CD4-positive, alpha-beta T cell (primary cell): ENCODE data around the gene TANGO2. TPM values are rescaled to one million over a fixed set of nuclear protein-coding genes. Genes with fewer than 3 reads are reported as not detected.

Experiments used
- ATAC-seq: fragments of 200-7000 bp; cut with Tn5 transposase; one replicate; pipeline ENCODE4 v1.10.0; 2022; ENCODE audit warnings: mild to moderate bottlenecking; ENCODE audit not compliant: poor library complexity
- CTCF ChIA-PET: fragments of 350-600 bp; sonication (Branson Sonifier 250); formaldehyde crosslinking; loops from one replicate; lab custom pipeline; 2021; ENCODE audit warnings: antibody characterized with exemption, inconsistent platforms; lab: Charles Lee
- POLR2A ChIA-PET: fragments of 350-600 bp; sonication (Branson Sonifier 250); formaldehyde crosslinking; loops from one replicate; lab custom pipeline; 2021; ENCODE audit warnings: antibody characterized with exemption, inconsistent platforms; lab: Charles Lee
- DNase-seq, 14 experiments: peaks; one replicate each; pipeline ENCODE4 v3.0.0-alpha.2; 2013 to 2020; ENCODE audit warnings: mixed read lengths in 2 of 14
- H3K27ac ChIP-seq, 2 donors: one replicate each; pipeline versions ENCODE4 v1.5.1 to v1.7.0; 2013; ENCODE audit warnings: low read length in 2 of 2, low read depth in 1 of 2, mild to moderate bottlenecking in 1 of 2
- H3K27me3 ChIP-seq, 2 experiments: 1 replicate in 1 of 2; 2 replicates in 1 of 2; pipeline versions ENCODE4 v1.6.1 to v1.7.0; 2013; ENCODE audit warnings: low read length in 2 of 2, control low read depth in 1 of 2, mild to moderate bottlenecking in 1 of 2, moderate library complexity in 1 of 2; ENCODE audit not compliant: insufficient read depth in 2 of 2, control insufficient read depth in 1 of 2
- H3K36me3 ChIP-seq: one replicate; pipeline ENCODE4 v1.6.1; 2013; ENCODE audit warnings: low read length, control low read depth; ENCODE audit not compliant: insufficient read depth
- H3K4me1 ChIP-seq: one replicate; pipeline ENCODE4 v1.6.1; 2013; ENCODE audit warnings: low read length, control low read depth; ENCODE audit not compliant: insufficient read depth
- H3K4me3 ChIP-seq: one replicate; pipeline ENCODE4 v1.5.1; 2013; ENCODE audit warnings: mild to moderate bottlenecking, low read length, moderate library complexity
- H3K9me3 ChIP-seq, 2 experiments: 1 replicate in 1 of 2; 2 replicates in 1 of 2; pipeline versions ENCODE4 v1.6.1 to v1.7.0; 2013; ENCODE audit warnings: low read length in 2 of 2, mild to moderate bottlenecking in 2 of 2, control low read depth in 1 of 2, moderate library complexity in 1 of 2; ENCODE audit not compliant: control insufficient read depth in 1 of 2, insufficient read depth in 1 of 2
- H3K27ac Mint-ChIP-seq: one replicate; pipeline ENCODE4 v1.8.0; 2020; ENCODE audit warnings: mixed read lengths
- H3K27me3 Mint-ChIP-seq: one replicate; pipeline ENCODE4 v1.8.0; 2021; ENCODE audit warnings: mixed read lengths
- H3K36me3 Mint-ChIP-seq: one replicate; pipeline ENCODE4 v1.8.0; 2021; ENCODE audit warnings: low read depth, mixed read lengths
- H3K4me1 Mint-ChIP-seq: one replicate; pipeline ENCODE4 v1.8.0; 2021; ENCODE audit warnings: low read depth, mixed read lengths
- H3K4me3 Mint-ChIP-seq: one replicate; pipeline ENCODE4 v1.8.0; 2020; ENCODE audit warnings: mild to moderate bottlenecking, mixed read lengths
- H3K9me3 Mint-ChIP-seq: one replicate; pipeline ENCODE4 v1.8.0; 2020; ENCODE audit warnings: mixed read lengths
- CTCF ChIP-seq: fragments of 200-600 bp; IDR thresholded peaks from one replicate; pipeline ENCODE4 v1.8.0; 2022; ENCODE audit warnings: antibody characterized with exemption, mild to moderate bottlenecking
- intact Hi-C, 2 experiments: fragments of 100-400 bp; cut with DNase I in 1 of 2; cut with micrococcal nuclease in 1 of 2; formaldehyde crosslinking; loops; one replicate each; pipeline versions ENCODE4 v1.15.1 to v1.9.0; 2023 to 2025; cut with DNase I, micrococcal nuclease
- total RNA-seq, 174 experiments: library from RNA in 2 of 174; stranded (reverse) in 2 of 174; gene quantifications; one replicate each; pipeline ENCODE4 v1.2.3 and lab custom pipeline; 2021 to 2026

Gene TANGO2
- total RNA-seq, 2 experiments from 2014 or later, result 10.3 to 10.5 TPM

GRCh38 chr22:19992481-19992911 is 28.4 kb upstream of the TANGO2 start:
- H3K4me1 Mint-ChIP-seq, result no peaks in the 10 kb centered on the region

GRCh38 chr22:19992921-19993355 is 28.0 kb upstream of the TANGO2 start:
- Mint-ChIP-seq H3K4me1 (no peaks in the 10 kb centered on the region), H3K27ac (no peak overlapping the region), H3K27me3 (no peaks in the 10 kb centered on the region), H3K36me3 (no peaks in the 10 kb centered on the region), H3K4me3 (no peak overlapping the region), H3K9me3 (no peaks in the 10 kb centered on the region)
- intact Hi-C loops, result no loop called here
- ChIA-PET POLR2A (no interaction called here), CTCF (no interaction called here)
- DNase-seq, result no peak
- H3K4me1 ChIP-seq, result no peaks in the 10 kb centered on the region
- H3K27me3 ChIP-seq, result no peaks in the 10 kb centered on the region
- no peaks in the 10 kb centered on the region for H3K36me3 ChIP-seq
- no peak for ATAC-seq
- no peak overlapping the region for H3K27ac ChIP-seq
- TF ChIP-seq CTCF, result no peak
- no peak overlapping the region for H3K4me3 ChIP-seq
- H3K9me3 ChIP-seq, result no peaks in the 10 kb centered on the region

More at GRCh38 chr22:19992481-19992911, 28.4 kb upstream of the TANGO2 start:
- intact Hi-C loops, result no loop called here
- H3K36me3 Mint-ChIP-seq, result no peaks in the 10 kb centered on the region
- Histone ChIP-seq H3K27me3 (no peaks in the 10 kb centered on the region), H3K36me3 (no peaks in the 10 kb centered on the region), H3K4me1 (peaks cover under 1% of the 10 kb centered on the region), H3K27ac (no peak overlapping the region), H3K4me3 (no peak overlapping the region), H3K9me3 (no peaks in the 10 kb centered on the region)
- ChIA-PET POLR2A (no interaction called here), CTCF (no interaction called here)
- no peak for TF ChIP-seq CTCF
- no peaks in the 10 kb centered on the region for H3K27me3 Mint-ChIP-seq
- H3K27ac Mint-ChIP-seq, result no peak overlapping the region
- ATAC-seq (no peak), DNase-seq (no peak)
- no peaks in the 10 kb centered on the region for H3K9me3 Mint-ChIP-seq
- H3K4me3 Mint-ChIP-seq, result no peak overlapping the region

GRCh38 chr22:19993926-19994325 is 27.0 kb upstream of the TANGO2 start:
- no peak overlapping the region for H3K4me3 ChIP-seq
- DNase-seq (no peak), ATAC-seq (no peak)
- no peaks in the 10 kb centered on the region for H3K27me3 ChIP-seq
- no peak for TF ChIP-seq CTCF
- CTCF ChIA-PET, result no interaction called here
- Mint-ChIP-seq H3K4me1 (no peaks in the 10 kb centered on the region), H3K27ac (no peak overlapping the region), H3K27me3 (no peaks in the 10 kb centered on the region), H3K4me3 (no peak overlapping the region), H3K36me3 (no peaks in the 10 kb centered on the region), H3K9me3 (no peaks in the 10 kb centered on the region)
- H3K27ac ChIP-seq, result no peak overlapping the region
- no peaks in the 10 kb centered on the region for H3K4me1 ChIP-seq
- no peaks in the 10 kb centered on the region for H3K36me3 ChIP-seq
- POLR2A ChIA-PET, result no interaction called here
- H3K9me3 ChIP-seq, result no peaks in the 10 kb centered on the region
- intact Hi-C loops, result no loop called here
